Cardiac fibroblast (primary cell): Measurements from ENCODE around the gene PLXNA2.

ENCODE experiments used
- DNase-seq, 2 donors: peaks; one replicate each; pipeline versions ENCODE4 v3.0.0 to v3.0.0-alpha.2; 2010; ENCODE audit warnings: low read depth in 2 of 2
- H3K4me3 ChIP-seq, 2 donors: replicated peaks in 1 of 2; 1 replicate in 1 of 2; 2 replicates in 1 of 2; pipeline ENCODE4 v1.5.1; 2011; ENCODE audit warnings: low read depth in 2 of 2, low read length in 2 of 2, mild to moderate bottlenecking in 2 of 2, moderate library complexity in 1 of 2
- TF ChIP-seq, protein P1 (sequence below): IDR thresholded peaks from one replicate; pipeline ENCODE4 v1.5.1; 2011; ENCODE audit warnings: low read depth, mild to moderate bottlenecking, low read length, inconsistent platforms

The PLXNA2 gene

DNA sequence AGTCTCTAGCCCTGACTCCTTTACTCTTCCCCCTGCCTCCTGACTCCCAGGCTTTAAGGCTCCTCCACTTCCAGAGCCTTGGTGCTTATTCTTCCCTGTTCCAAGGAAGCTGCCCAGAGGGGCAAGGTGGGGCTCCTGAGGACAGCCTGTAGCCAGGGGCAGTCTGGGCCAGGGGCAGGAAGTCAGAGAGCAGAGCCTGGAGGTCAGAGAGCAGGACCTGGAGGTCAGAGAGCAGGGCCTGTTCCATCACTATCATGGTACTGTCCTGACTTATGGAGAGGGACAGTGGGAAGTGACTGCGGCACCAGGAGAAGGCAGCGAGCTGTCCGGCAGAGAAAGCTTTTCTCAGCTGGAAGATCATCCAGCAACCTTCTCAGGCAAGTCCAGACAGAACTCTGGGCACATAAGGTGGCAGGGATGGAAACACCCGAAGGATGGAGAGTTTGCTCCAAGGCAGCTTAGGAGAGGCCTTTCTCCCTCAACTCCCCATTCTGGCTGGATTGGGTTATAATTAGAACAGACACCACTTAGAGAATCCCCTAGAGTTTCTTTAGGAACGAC is 25.0 kb downstream of the PLXNA2 start:
- TF ChIP-seq, protein P1, sequence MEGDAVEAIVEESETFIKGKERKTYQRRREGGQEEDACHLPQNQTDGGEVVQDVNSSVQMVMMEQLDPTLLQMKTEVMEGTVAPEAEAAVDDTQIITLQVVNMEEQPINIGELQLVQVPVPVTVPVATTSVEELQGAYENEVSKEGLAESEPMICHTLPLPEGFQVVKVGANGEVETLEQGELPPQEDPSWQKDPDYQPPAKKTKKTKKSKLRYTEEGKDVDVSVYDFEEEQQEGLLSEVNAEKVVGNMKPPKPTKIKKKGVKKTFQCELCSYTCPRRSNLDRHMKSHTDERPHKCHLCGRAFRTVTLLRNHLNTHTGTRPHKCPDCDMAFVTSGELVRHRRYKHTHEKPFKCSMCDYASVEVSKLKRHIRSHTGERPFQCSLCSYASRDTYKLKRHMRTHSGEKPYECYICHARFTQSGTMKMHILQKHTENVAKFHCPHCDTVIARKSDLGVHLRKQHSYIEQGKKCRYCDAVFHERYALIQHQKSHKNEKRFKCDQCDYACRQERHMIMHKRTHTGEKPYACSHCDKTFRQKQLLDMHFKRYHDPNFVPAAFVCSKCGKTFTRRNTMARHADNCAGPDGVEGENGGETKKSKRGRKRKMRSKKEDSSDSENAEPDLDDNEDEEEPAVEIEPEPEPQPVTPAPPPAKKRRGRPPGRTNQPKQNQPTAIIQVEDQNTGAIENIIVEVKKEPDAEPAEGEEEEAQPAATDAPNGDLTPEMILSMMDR, result no peak
- DNase-seq, result no peak
- H3K4me3 ChIP-seq, result no peak overlapping the region

DNA sequence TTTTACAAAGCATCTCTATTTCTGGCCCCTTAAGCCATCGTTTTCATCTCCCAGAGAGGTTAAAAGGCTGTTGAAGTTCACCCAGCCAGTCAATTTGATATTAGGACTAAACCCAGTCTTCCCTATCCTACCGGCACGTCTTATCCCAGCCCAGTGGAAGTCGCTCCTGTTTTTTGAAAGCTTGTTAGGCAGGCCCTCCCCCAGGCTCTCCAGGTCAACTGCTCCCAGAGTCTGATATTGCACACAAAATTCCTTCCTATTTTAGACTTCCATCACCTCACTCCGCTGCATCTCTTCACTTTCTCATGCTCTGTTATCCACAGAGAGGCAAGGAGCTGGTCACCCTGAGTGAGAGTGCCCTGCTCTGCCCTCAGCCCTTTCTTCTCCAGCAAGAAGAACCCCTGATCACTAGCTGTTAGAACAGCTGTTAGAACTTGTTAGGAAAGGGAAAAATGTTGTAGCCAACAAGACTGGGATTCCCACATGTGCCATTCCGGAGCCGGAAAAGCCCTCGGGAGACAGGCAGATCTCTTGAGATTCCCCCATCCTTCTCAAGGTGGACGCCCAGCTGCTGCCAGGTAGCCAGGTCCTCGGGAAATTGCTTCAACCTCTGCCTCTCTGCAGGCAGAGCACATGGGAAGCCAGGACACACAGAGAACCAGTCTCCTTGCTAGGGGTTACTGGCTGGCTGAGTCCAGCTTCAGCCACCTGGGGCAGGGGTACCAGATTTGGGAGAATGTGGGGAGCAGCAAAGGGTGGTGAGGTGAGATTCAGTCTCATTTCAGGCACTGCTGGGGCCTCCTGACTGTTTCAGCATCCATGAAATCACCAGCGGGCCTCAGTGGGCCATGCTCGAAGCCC is 25.7 kb downstream of the PLXNA2 start:
- no peak overlapping the region for H3K4me3 ChIP-seq
- DNase-seq, result no peak
- TF ChIP-seq, protein P1, result no peak

DNA sequence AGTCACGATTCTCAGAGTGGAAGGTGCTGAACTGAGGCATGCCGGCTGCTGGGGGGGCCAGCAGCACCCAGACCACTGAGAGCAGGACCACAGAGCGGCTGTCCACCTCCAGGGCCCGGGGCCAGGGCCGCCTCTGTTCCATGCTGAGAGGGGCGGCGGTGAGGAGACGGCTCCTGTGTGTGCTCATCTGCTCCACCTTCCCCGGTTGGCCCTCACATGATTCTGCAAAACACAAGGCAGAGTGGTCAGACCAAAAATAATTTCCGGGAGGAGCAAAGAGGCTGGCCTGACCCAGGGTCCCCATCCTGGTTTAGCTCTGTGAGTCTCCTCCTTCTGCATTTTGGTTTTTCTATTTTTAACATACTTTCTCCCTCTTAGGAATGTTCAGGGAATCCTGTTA is 26.4 kb downstream of the PLXNA2 start:
- H3K4me3 ChIP-seq, result no peak overlapping the region
- TF ChIP-seq, protein P1, result no peak
- no peak for DNase-seq

DNA sequence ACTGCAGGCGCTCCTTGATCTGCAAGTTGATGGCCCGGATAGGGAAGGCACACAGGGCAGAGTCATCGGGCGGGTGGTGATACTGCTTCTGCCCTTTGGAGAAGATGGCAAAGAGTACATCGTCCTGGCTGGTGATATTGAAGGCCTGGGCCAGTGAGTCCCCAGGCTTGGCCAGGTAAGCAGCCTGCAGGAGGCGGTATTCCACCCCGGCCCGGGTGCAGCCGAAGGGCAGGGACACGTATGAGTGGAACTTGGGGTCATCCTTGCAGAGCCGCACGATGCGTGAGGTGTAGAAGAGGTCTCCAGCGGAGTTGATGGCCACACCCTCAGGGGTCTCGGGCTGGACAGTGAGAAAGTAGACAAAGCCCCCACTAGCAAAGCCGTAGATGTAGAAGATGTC is 27.4 kb downstream of the PLXNA2 start:
- DNase-seq, result no peak
- TF ChIP-seq, protein P1, result no peak
- no peak overlapping the region for H3K4me3 ChIP-seq

DNA sequence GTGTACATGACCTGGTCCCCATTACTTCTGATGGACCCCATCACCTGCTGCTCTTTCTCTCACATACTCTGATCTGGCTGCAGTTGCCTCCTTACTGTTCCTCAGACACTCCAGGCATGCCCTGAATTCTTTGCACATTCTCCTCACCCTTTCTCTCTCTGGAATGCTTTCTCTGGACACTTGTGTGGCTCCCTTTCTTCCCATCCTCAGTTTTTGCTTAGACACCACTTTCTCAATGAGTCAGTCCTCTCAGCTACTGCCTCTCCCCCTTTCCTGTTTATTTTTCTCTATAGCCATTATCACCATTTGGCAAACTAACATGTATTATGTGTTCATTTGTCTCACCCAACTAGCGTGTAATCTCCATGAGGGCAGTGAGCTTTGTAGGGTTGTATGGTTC is 28.1 kb downstream of the PLXNA2 start:
- DNase-seq, result peak; percentile 58 to 70
- no peak overlapping the region for H3K4me3 ChIP-seq
- TF ChIP-seq, protein P1, result no peak

DNA sequence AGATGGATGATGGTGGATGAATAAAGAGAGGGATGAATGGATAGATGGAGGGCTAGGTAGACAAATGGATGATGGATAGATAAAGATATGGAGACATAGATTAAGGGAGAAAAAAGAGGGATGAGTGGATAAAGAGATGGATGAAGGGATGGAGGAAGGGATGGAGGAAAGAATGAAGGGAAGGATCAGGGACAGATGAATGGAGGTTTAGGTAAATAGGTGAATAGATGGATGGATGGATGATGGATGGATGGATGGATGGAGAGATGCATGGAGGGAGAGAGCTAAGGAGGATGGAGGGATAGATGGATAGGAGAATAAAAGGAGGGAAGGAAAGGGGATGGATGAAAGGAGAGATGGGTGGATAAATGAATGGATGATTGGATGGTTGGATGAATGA is 28.8 kb downstream of the PLXNA2 start:
- DNase-seq, result no peak
- TF ChIP-seq, protein P1, result no peak
- H3K4me3 ChIP-seq, result no peak overlapping the region

DNA sequence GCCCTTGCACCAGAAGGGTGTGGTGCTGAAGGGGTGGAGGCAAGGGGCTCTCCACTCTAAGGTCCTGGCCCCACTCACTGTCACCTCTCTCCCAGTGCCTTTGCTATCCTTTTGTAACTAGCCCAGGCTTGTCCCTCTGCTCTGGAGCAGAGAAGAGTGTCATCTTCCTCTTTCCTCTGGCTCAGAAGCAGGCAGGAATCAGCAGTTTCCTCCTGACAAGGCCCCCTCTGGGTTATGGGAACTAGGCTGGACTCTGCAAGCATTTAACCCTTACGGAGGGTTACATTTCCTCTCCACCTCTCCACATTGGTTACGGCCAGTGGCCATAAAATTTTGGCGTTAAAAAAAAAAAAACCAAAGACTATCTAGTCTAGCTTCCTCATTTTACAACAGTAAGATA is 30.4 kb downstream of the PLXNA2 start:
- H3K4me3 ChIP-seq, result no peak overlapping the region
- DNase-seq, result no peak
- TF ChIP-seq, protein P1, result no peak
